ENCODE data around the gene TCTN2. TPM values are rescaled to one million over a fixed set of nuclear protein-coding genes. Genes with fewer than 3 reads are reported as not detected.

Gene TCTN2
- total RNA-seq, 1 experiment from 2014 or later, result 9.6 TPM

- ChIA-PET CTCF (no interaction called here), POLR2A (ENCODE audit: low non-redundant PET) (no interaction called here)
- intact Hi-C loops (cut with micrococcal nuclease; ENCODE audit: unreplicated experiment), result no loop called here
Measured at GRCh38 chr12:123713823-123714585, 43.1 kb downstream of the TCTN2 start.

DNA sequence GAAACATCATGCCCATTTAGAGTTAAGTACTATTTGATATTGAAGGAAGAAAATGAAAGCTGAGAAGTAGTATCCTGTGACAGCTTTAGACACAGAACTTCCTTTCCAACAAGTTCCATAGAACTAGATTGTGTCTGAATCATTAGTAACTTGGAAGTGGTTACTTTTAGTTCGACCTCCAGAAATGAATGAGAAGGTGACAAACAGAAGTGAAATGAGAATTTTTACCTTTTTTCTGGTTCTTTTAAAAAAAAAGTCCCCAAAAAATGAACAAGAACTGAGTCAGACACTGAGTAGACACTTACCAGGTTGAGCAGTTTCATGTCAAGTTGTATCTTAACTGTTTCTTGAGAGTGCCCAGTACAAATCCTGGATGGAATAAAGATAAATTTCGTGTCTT, 44.3 kb downstream of the TCTN2 start:
- H3K4me3 ChIP-seq (ENCODE audit: low read depth, low read length, poor library complexity, severe bottlenecking), result no peak overlapping the region
- CTCF ChIA-PET, result no interaction called here

More at GRCh38 chr12:123713823-123714585, 43.1 kb downstream of the TCTN2 start:
- TF ChIP-seq EZH2 (IDR thresholded peaks at IDR 0.05; ENCODE audit: borderline replicate concordance, low read depth, low read length, poor library complexity, severe bottlenecking) (no peak), CTCF (conservative IDR thresholded peaks at IDR 0.05; ENCODE audit: low read depth, low read length) (no peak)
- no peaks in the 10 kb centered on the region for H3K36me3 ChIP-seq (ENCODE audit: insufficient read depth, low read length, poor library complexity, severe bottlenecking)
- no peaks in the 10 kb centered on the region for H3K27me3 ChIP-seq (replicated peaks; ENCODE audit: insufficient read depth, low read depth, low read length, poor library complexity)
- no peak overlapping the region for H3K27ac ChIP-seq (ENCODE audit: low read depth, low read length, poor library complexity, severe bottlenecking)
- BruUV-seq (replicated peaks), result no TSS peak
- no peak for DNase-seq (ENCODE audit: low spot score)
- H3K9me3 ChIP-seq (ENCODE audit: low read depth, low read length, poor library complexity, severe bottlenecking), result no peaks in the 10 kb centered on the region
- H3K4me1 ChIP-seq (ENCODE audit: insufficient read depth, low read length, poor library complexity, severe bottlenecking), result no peaks in the 10 kb centered on the region
- peak overlapping the region; percentile 99 for H3K4me3 ChIP-seq (ENCODE audit: low read depth, low read length, poor library complexity, severe bottlenecking)

DNA sequence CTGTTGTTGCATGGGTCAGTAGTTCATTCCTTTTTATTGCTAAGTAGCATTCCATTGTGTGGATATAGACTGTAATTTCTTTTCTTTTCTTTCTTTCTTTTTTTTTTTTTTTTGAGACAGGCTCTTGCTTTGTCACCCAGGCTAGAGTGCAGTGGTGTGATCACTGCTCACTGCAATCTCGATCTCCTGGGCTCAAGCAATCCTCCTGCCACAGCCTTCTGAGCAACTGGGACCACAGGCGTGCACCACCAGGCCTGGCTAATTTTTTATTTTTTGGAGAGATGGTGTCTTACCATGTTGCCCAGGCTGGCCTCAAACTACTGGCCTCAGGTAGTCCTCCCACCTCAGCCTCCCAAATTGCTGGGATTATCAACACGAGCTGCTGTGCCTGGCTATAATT, 46.4 kb downstream of the TCTN2 start:
- ChIA-PET CTCF (no interaction called here), POLR2A (ENCODE audit: low non-redundant PET) (no interaction called here)
- Histone ChIP-seq H3K4me3 (ENCODE audit: low read depth, low read length, poor library complexity, severe bottlenecking) (no peak overlapping the region), H3K4me1 (ENCODE audit: insufficient read depth, low read length, poor library complexity, severe bottlenecking) (no peaks in the 10 kb centered on the region), H3K27me3 (replicated peaks; ENCODE audit: insufficient read depth, low read depth, low read length, poor library complexity) (no peaks in the 10 kb centered on the region), H3K9me3 (ENCODE audit: low read depth, low read length, poor library complexity, severe bottlenecking) (no peaks in the 10 kb centered on the region), H3K27ac (ENCODE audit: low read depth, low read length, poor library complexity, severe bottlenecking) (no peak overlapping the region), H3K36me3 (ENCODE audit: insufficient read depth, low read length, poor library complexity, severe bottlenecking) (peaks cover 8% of the 10 kb centered on the region)
- no TSS peak for BruUV-seq (replicated peaks)
- intact Hi-C loops (cut with micrococcal nuclease; ENCODE audit: unreplicated experiment), result no loop called here
- no peak for DNase-seq (ENCODE audit: low spot score)
- TF ChIP-seq EZH2 (IDR thresholded peaks at IDR 0.05; ENCODE audit: borderline replicate concordance, low read depth, low read length, poor library complexity, severe bottlenecking), result no peak
- no peak for TF ChIP-seq CTCF (conservative IDR thresholded peaks at IDR 0.05; ENCODE audit: low read depth, low read length)

More for the DNA sequence above, 44.3 kb downstream of the TCTN2 start:
- intact Hi-C loops (cut with micrococcal nuclease; ENCODE audit: unreplicated experiment), result no loop called here
- no TSS peak for BruUV-seq (replicated peaks)
- Histone ChIP-seq H3K36me3 (ENCODE audit: insufficient read depth, low read length, poor library complexity, severe bottlenecking) (peaks cover 6% of the 10 kb centered on the region), H3K9me3 (ENCODE audit: low read depth, low read length, poor library complexity, severe bottlenecking) (no peaks in the 10 kb centered on the region), H3K27ac (ENCODE audit: low read depth, low read length, poor library complexity, severe bottlenecking) (no peak overlapping the region), H3K27me3 (replicated peaks; ENCODE audit: insufficient read depth, low read depth, low read length, poor library complexity) (no peaks in the 10 kb centered on the region), H3K4me1 (ENCODE audit: insufficient read depth, low read length, poor library complexity, severe bottlenecking) (no peaks in the 10 kb centered on the region)
- TF ChIP-seq EZH2 (IDR thresholded peaks at IDR 0.05; ENCODE audit: borderline replicate concordance, low read depth, low read length, poor library complexity, severe bottlenecking), result no peak
- TF ChIP-seq CTCF (conservative IDR thresholded peaks at IDR 0.05; ENCODE audit: low read depth, low read length), result no peak
- DNase-seq (ENCODE audit: low spot score), result no peak
- POLR2A ChIA-PET (ENCODE audit: low non-redundant PET), result no interaction called here
